Heart right ventricle (tissue), 16 donors: ENCODE measurements around the gene L3MBTL4. TPM values are rescaled to one million over a fixed set of nuclear protein-coding genes. Genes with fewer than 3 reads are reported as not detected.

ENCODE experiments used
- ATAC-seq, 8 donors: fragments of 200-7000 bp; cut with Tn5 transposase; one replicate each; pipeline ENCODE4 v1.9.1; 2020; ENCODE audit warnings: mild to moderate bottlenecking in 8 of 8, moderate library complexity in 8 of 8, moderate number of reproducible peaks in 1 of 8
- DNase-seq, 2 donors: peaks; one replicate each; pipeline ENCODE4 v3.0.0-alpha.2; 2020
- H3K27ac ChIP-seq, 10 donors: fragments of 200-600 bp; sonication (generic) in 2 of 10; one replicate each; pipeline versions ENCODE4 v1.5.0 to v1.8.0; 2020 to 2022; ENCODE audit warnings: mild to moderate bottlenecking in 3 of 10
- H3K27me3 ChIP-seq, 7 donors: fragments of 200-600 bp; one replicate each; pipeline ENCODE4 v1.8.0; 2021 to 2022; ENCODE audit warnings: mild to moderate bottlenecking in 2 of 7
- H3K36me3 ChIP-seq, 9 donors: fragments of 200-600 bp; sonication (generic) in 1 of 9; one replicate each; pipeline versions ENCODE4 v1.5.0 to v1.8.0; 2020 to 2022; ENCODE audit warnings: mild to moderate bottlenecking in 2 of 9
- H3K4me1 ChIP-seq, 9 donors: fragments of 200-600 bp; sonication (generic) in 1 of 9; one replicate each; pipeline versions ENCODE4 v1.5.0 to v1.8.0; 2020 to 2022; ENCODE audit warnings: mild to moderate bottlenecking in 4 of 9
- H3K4me3 ChIP-seq, 10 donors: fragments of 200-600 bp; sonication (generic) in 2 of 10; one replicate each; pipeline versions ENCODE4 v1.5.0 to v1.8.0; 2020 to 2022; ENCODE audit warnings: mild to moderate bottlenecking in 7 of 10, moderate library complexity in 2 of 10
- H3K9me3 ChIP-seq, 11 donors: fragments of 200-600 bp in 10 of 11; sonication (generic) in 2 of 11; one replicate each; pipeline versions ENCODE4 v1.5.0 to v1.8.0; 2013 to 2022; ENCODE audit warnings: mild to moderate bottlenecking in 2 of 11, control low read depth in 1 of 11, moderate library complexity in 1 of 11
- WGBS, 2 donors: extraction: QIAGEN DNeasy Blood & Tissue Kit; methylation state at CpG; one replicate each; pipeline ENCODE4 v1.1.7; 2013; ENCODE audit warnings: inconsistent platforms in 1 of 2; 5-methylcytosine and 5-hydroxymethylcytosine counted together
- intact Hi-C, 10 donors: fragments of 100-400 bp; cut with DNase I; formaldehyde crosslinking; loops; one replicate each; pipeline versions ENCODE4 v1.11.1 to v1.14.2; 2022
- polyA plus RNA-seq, 2 donors: library from polyadenylated mRNA; stranded (reverse); fragments of 200-250 nt; gene quantifications; one replicate each; pipeline ENCODE4 v1.2.3, GENCODE V29; 2013
- total RNA-seq, 10 donors: library from RNA; stranded (reverse); fragmentation: NEBNext Ultra II Directional in 3 of 10; extraction: Animal tissue kit (Norgen Biotek cat#: 25700) in 3 of 10; gene quantifications; one replicate each; pipeline versions ENCODE4 v1.2.1 to v1.2.4, GENCODE V29; 2021 to 2023
- TF ChIP-seq, protein P1 (sequence below), 9 donors: fragments of 200-600 bp; sonication (generic) in 2 of 9; IDR thresholded peaks; one replicate each; pipeline versions ENCODE4 v1.5.0 to v1.8.0; 2021 to 2022; ENCODE audit warnings: antibody characterized with exemption in 9 of 9, mild to moderate bottlenecking in 5 of 9, moderate library complexity in 1 of 9
- donor health status: Arrhythmogenic right ventricular cardiomyopathy.
- donor health status: ischemic (EF 13 %, LVEDD 7.1; RV severe dilation, severe dysfunction).
- donor health status: healthy with polysubstance abuse.
- donor health status: DM: no; HTN: yes; CAD: no.
- donor health status: DM: no; HTN: no; CAD: no.
- donor health status: ischemic (EF 25% LVEDD 6.9; RV normal size, moderate dysfunction).
- donor health status: ischemic (EF 25% LVEDD 5.7; RV mildly dilated, moderate dysfunction).
- donor health status: healthy.
- donor health status: DM: yes; HTN: yes; CAD: no.
- donor health status: Ischemic cardiomyopathy.
- donor health status: ischemic (EF 35%, LVEDD 5.7; RV mildly dilated, moderate dysfunction).
- donor health status: nonischemic (EF 11% LVEDD 7.7; RV severe dilation, severe dysfunction).
- donor health status: DM: yes; HTN: yes; CAD: no.
- donor health status: PGD.
- donor health status: ischemic (EF 29% LVEDD 5.4; RV normal size, mild dysfunction).
- donor health status: nonischemic (EF 23%, LVEDD 6.1; RV moderate dilation, normal function).

The L3MBTL4 gene
- total and polyA plus RNA-seq, 12 donors = 0.54 to 3.2 (median 1.3) TPM

GRCh38 chr18:5997361-5997760 lies 417.4 kb downstream of the L3MBTL4 start:
- ATAC-seq (no peak), DNase-seq (no peak)
- Histone ChIP-seq H3K4me1 (no peaks in the 10 kb centered on the region), H3K9me3 (peaks cover 0 to 20% (median 5%) of the 10 kb centered on the region in 11 donors), H3K27me3 (no peaks in the 10 kb centered on the region), H3K36me3 (no peaks in the 10 kb centered on the region), H3K4me3 (no peak overlapping the region), H3K27ac (no peak overlapping the region)
- WGBS, 2 donors = 68 to 75% methylated on average over 1 of the region's 1 CpG
- intact Hi-C loops = loop anchor here in 1 of 10 donors (10.0 kb wide), 1 partner anchor 63 kb away; no protein-coding TSS in a partner anchor
- TF ChIP-seq, protein P1, sequence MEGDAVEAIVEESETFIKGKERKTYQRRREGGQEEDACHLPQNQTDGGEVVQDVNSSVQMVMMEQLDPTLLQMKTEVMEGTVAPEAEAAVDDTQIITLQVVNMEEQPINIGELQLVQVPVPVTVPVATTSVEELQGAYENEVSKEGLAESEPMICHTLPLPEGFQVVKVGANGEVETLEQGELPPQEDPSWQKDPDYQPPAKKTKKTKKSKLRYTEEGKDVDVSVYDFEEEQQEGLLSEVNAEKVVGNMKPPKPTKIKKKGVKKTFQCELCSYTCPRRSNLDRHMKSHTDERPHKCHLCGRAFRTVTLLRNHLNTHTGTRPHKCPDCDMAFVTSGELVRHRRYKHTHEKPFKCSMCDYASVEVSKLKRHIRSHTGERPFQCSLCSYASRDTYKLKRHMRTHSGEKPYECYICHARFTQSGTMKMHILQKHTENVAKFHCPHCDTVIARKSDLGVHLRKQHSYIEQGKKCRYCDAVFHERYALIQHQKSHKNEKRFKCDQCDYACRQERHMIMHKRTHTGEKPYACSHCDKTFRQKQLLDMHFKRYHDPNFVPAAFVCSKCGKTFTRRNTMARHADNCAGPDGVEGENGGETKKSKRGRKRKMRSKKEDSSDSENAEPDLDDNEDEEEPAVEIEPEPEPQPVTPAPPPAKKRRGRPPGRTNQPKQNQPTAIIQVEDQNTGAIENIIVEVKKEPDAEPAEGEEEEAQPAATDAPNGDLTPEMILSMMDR (IDR thresholded peaks at IDR 0.05) = no peak

GRCh38 chr18:5995626-5996025 lies 419.1 kb downstream of the L3MBTL4 start:
- 84% methylated on average over 4 of the region's 4 CpGs for WGBS, 2 donors
- Histone ChIP-seq H3K4me3 (no peak overlapping the region), H3K36me3 (no peaks in the 10 kb centered on the region), H3K9me3 (peaks cover 0 to 16% (median 5%) of the 10 kb centered on the region in 11 donors), H3K27me3 (no peaks in the 10 kb centered on the region), H3K27ac (no peak overlapping the region), H3K4me1 (no peaks in the 10 kb centered on the region)
- intact Hi-C loops = loop anchor here in 1 of 10 donors (10.0 kb wide), 1 partner anchor 61 kb away; no protein-coding TSS in a partner anchor
- ATAC-seq = no peak
- no peak for DNase-seq
- TF ChIP-seq, protein P1 (IDR thresholded peaks at IDR 0.05) = no peak

DNA sequence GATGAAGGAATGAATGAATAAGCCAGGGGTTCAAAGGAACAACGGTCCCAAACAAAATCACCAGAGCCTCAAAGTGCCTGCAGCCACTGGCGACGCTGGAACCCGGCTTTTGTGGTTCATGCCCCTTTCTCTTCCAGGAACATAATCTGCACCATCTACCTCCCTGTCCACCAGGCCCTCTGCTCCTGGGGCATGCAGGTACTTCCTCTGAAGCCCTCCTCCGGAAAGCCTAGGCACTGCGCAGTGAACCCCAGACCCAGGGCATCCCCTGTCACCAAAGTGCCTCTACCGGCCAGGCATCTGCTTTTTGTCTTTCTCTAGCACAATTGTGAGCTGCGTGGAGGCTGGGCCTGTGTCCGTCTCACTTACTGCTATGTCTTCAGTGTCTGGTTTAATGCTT lies 420.8 kb downstream of the L3MBTL4 start:
- Histone ChIP-seq H3K27ac (no peak overlapping the region), H3K4me1 (no peaks in the 10 kb centered on the region), H3K4me3 (no peak overlapping the region), H3K27me3 (no peaks in the 10 kb centered on the region), H3K9me3 (no peaks in the 10 kb centered on the region), H3K36me3 (no peaks in the 10 kb centered on the region)
- intact Hi-C loops = loop anchor here in 1 of 10 donors (10.0 kb wide), 1 partner anchor 59 kb away; no protein-coding TSS in a partner anchor
- ATAC-seq (no peak), DNase-seq (no peak)
- TF ChIP-seq, protein P1 (IDR thresholded peaks at IDR 0.05) = no peak
- WGBS, 2 donors = 92% methylated on average over 9 of the region's 9 CpGs

DNA sequence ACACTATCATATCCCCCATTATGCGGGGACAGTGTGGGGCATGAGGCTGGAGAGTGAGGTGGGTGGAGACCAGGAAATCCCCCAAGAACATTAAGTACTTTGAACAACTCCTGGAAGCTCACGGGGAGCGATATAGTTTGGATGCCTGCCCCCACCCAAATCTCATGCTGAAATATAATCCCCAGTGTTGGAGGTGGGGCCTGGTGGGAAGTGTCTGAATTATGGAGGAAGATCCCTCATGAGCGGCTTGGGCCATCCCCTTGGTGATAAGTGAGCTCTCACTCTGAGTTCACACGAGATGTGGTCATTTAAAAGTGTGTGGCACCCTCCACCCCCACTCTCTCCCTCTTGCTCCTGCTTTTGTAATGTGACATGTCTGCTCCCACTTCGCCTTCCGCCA lies 422.3 kb downstream of the L3MBTL4 start:
- Histone ChIP-seq H3K27me3 (no peaks in the 10 kb centered on the region), H3K9me3 (no peaks in the 10 kb centered on the region), H3K27ac (no peak overlapping the region), H3K36me3 (no peaks in the 10 kb centered on the region), H3K4me1 (no peaks in the 10 kb centered on the region), H3K4me3 (no peak overlapping the region)
- 93 to 94% methylated on average over 7 of the region's 7 CpGs for WGBS, 2 donors
- TF ChIP-seq, protein P1 (IDR thresholded peaks at IDR 0.05) = no peak
- ATAC-seq = no peak
- no peak for DNase-seq
- intact Hi-C loops = loop anchor here in 1 of 10 donors (10.0 kb wide), 1 partner anchor 58 kb away; no protein-coding TSS in a partner anchor
